Measurements from ENCODE around the gene SH2D7.
"Not testable (repeated sequence)": the region's sequence is repeated elsewhere in the genome, so short reads cannot be mapped to it uniquely, and the experiment has no call there.

Gene SH2D7

GRCh38 chr15:78149068-78149804 lies 56.9 kb downstream of the SH2D7 start, which contains the start of gene IDH3A:
IDH3A (plus strand) TSS chr15:78149362; CDS start chr15:78149404, 42 bp downstream.
- peak within 1 kb of the TSS; percentile 69 for H3K9ac ChIP-seq (ENCODE audit: low read length)
- H3K9me2 ChIP-seq (replicated peaks; ENCODE audit: insufficient read depth, low read length) = no peaks in the 10 kb centered on the region
- H3K27ac ChIP-seq (ENCODE audit: low read depth, low read length) = peak within 1 kb of the TSS; percentile 36; the same call in 1 of the 2 replicates
- H3K79me2 ChIP-seq (ENCODE audit: insufficient read depth, low read length) = peaks cover 26% of the 10 kb centered on the region; the same call in 1 of the 2 replicates
- peak within 1 kb of the TSS; percentile 70 for H3K4me2 ChIP-seq (ENCODE audit: low read depth, low read length, poor library complexity, severe bottlenecking)
- H3K27me3 ChIP-seq (ENCODE audit: low read length) = no peaks in the 10 kb centered on the region
- TF ChIP-seq CTCF (IDR thresholded peaks at IDR 0.05; ENCODE audit: insufficient read depth, low read length, poor library complexity, severe bottlenecking) = no peak
- no peak for TF ChIP-seq EZH2phosphoT487 (conservative IDR thresholded peaks at IDR 0.05; ENCODE audit: low read length)
- H3K9me3 ChIP-seq (ENCODE audit: insufficient read depth, low read length) = no peaks in the 10 kb centered on the region
- 0 out of 2 replicates have a peak, but pooled peaks cover 6% of the 10 kb centered on the region for H3F3A ChIP-seq (ENCODE audit: insufficient read depth)
- H3K4me3 ChIP-seq (ENCODE audit: insufficient read depth, low read length, poor library complexity, severe bottlenecking) = peak within 1 kb of the TSS; percentile 98
- peak within 1 kb of the TSS; percentile 76 for H2AFZ ChIP-seq (ENCODE audit: low read depth, low read length, severe bottlenecking)
- H3K36me3 ChIP-seq (ENCODE audit: low read length) = no peaks in the 10 kb centered on the region
- H4K20me1 ChIP-seq (ENCODE audit: low read depth, low read length) = no peaks in the 10 kb centered on the region

- H4K20me1 ChIP-seq (ENCODE audit: low read depth, low read length) = no peaks in the 10 kb centered on the region
- 0 out of 2 replicates have a peak, but pooled peaks cover 6% of the 10 kb centered on the region for H3F3A ChIP-seq (ENCODE audit: insufficient read depth)
- TF ChIP-seq CTCF (IDR thresholded peaks at IDR 0.05; ENCODE audit: insufficient read depth, low read length, poor library complexity, severe bottlenecking) = no peak
- TF ChIP-seq EZH2phosphoT487 (conservative IDR thresholded peaks at IDR 0.05; ENCODE audit: low read length) = no peak
- H3K4me2 ChIP-seq (ENCODE audit: low read depth, low read length, poor library complexity, severe bottlenecking) = peak overlapping the region; percentile 55
- no peaks in the 10 kb centered on the region for H3K9me2 ChIP-seq (replicated peaks; ENCODE audit: insufficient read depth, low read length)
- peak overlapping the region; percentile 98 for H3K4me3 ChIP-seq (ENCODE audit: insufficient read depth, low read length, poor library complexity, severe bottlenecking)
- peak overlapping the region; percentile 69 for H3K9ac ChIP-seq (ENCODE audit: low read length)
- H3K36me3 ChIP-seq (ENCODE audit: low read length) = no peaks in the 10 kb centered on the region
- no peaks in the 10 kb centered on the region for H3K27me3 ChIP-seq (ENCODE audit: low read length)
- H2AFZ ChIP-seq (ENCODE audit: low read depth, low read length, severe bottlenecking) = peak overlapping the region; percentile 54
- H3K9me3 ChIP-seq (ENCODE audit: insufficient read depth, low read length) = no peaks in the 10 kb centered on the region
- no peak overlapping the region for H3K27ac ChIP-seq (ENCODE audit: low read depth, low read length)
- peaks cover 26% of the 10 kb centered on the region; the same call in 1 of the 2 replicates for H3K79me2 ChIP-seq (ENCODE audit: insufficient read depth, low read length)
These were observed 57.7 kb downstream of the SH2D7 start for GRCh38 chr15:78149805-78150751.

- H3K27me3 ChIP-seq (ENCODE audit: low read length); H2AFZ ChIP-seq (ENCODE audit: low read depth, low read length, severe bottlenecking); H3F3A ChIP-seq (ENCODE audit: insufficient read depth); H3K9me3 ChIP-seq (ENCODE audit: insufficient read depth, low read length); H3K36me3 ChIP-seq (ENCODE audit: low read length); H3K9me2 ChIP-seq (replicated peaks; ENCODE audit: insufficient read depth, low read length); H3K27ac ChIP-seq (ENCODE audit: low read depth, low read length); H4K20me1 ChIP-seq (ENCODE audit: low read depth, low read length); H3K4me3 ChIP-seq (ENCODE audit: insufficient read depth, low read length, poor library complexity, severe bottlenecking): not testable (repeated sequence)
- peaks cover 26% of the 10 kb centered on the region; the same call in 1 of the 2 replicates for H3K79me2 ChIP-seq (ENCODE audit: insufficient read depth, low read length)
- peak overlapping the region; percentile 55 for H3K4me2 ChIP-seq (ENCODE audit: low read depth, low read length, poor library complexity, severe bottlenecking)
- peak overlapping the region; percentile 69; the same call in 1 of the 2 replicates for H3K9ac ChIP-seq (ENCODE audit: low read length)
These were observed 58.7 kb downstream of the SH2D7 start for GRCh38 chr15:78151075-78151474.
